Mammary epithelial cell (primary cell): ENCODE results near the gene SMYD3.

Experiments
- EZH2 ChIP-seq: IDR thresholded peaks from 2 replicates; pipeline ENCODE4 v1.6.1; 2012; ENCODE audit warnings: low read length, inconsistent platforms, borderline replicate concordance
- TF ChIP-seq, protein P1 (sequence below), 2 donors: IDR thresholded peaks in 1 of 2; conservative IDR thresholded peaks in 1 of 2; 2 replicates each; pipeline ENCODE4 v1.5.1; 2011 to 2012; ENCODE audit warnings: inconsistent platforms in 2 of 2, low read length in 2 of 2, mild to moderate bottlenecking in 2 of 2, control low read depth in 1 of 2, low read depth in 1 of 2; ENCODE audit not compliant: insufficient read depth in 1 of 2; ENCODE audit errors: extremely low read depth in 1 of 2

DNA sequence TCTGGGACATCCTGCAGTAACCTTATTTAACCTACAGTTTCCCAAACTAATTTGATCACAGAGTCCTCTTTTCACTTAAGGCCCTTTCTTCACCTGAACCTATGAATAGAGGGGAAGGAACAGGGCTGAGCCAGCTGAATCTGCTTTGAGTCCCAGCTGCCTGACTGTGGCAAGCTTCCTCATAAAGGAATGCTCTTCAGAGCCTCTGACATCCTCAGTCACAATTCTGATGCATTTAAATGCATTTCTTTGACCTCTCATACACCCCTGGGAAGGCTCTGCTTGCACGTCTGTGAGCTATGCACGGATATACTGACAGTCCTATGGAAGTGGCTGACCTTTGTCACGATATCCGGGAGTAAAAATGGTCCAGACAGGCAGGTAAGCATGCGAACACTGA, 673.1 kb downstream of the SMYD3 start:
- TF ChIP-seq, protein P1, sequence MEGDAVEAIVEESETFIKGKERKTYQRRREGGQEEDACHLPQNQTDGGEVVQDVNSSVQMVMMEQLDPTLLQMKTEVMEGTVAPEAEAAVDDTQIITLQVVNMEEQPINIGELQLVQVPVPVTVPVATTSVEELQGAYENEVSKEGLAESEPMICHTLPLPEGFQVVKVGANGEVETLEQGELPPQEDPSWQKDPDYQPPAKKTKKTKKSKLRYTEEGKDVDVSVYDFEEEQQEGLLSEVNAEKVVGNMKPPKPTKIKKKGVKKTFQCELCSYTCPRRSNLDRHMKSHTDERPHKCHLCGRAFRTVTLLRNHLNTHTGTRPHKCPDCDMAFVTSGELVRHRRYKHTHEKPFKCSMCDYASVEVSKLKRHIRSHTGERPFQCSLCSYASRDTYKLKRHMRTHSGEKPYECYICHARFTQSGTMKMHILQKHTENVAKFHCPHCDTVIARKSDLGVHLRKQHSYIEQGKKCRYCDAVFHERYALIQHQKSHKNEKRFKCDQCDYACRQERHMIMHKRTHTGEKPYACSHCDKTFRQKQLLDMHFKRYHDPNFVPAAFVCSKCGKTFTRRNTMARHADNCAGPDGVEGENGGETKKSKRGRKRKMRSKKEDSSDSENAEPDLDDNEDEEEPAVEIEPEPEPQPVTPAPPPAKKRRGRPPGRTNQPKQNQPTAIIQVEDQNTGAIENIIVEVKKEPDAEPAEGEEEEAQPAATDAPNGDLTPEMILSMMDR (conservative IDR thresholded peaks at IDR 0.05 in 1 of 2, IDR thresholded peaks at IDR 0.05 in 1 of 2; ENCODE audit: extremely low read depth in 1 of 2, insufficient read depth in 1 of 2, low read depth in 1 of 2, low read length in 2 of 2), result no peak
- TF ChIP-seq EZH2, result no peak
